PC-9 (cell line): ENCODE results near the gene MBP.

Experiments
- CTCF ChIP-seq: fragments of 200-600 bp; sonication (generic); conservative IDR thresholded peaks from 2 replicates; pipeline ENCODE4 v1.6.1; 2017; ENCODE audit warnings: mixed run types, antibody characterized with exemption, mild to moderate bottlenecking, moderate library complexity
- EZH2 ChIP-seq: fragments of 200-600 bp; sonication (generic); IDR thresholded peaks from 2 replicates; pipeline ENCODE4 v1.8.0; 2017; ENCODE audit warnings: antibody characterized with exemption, low read depth

GRCh38 chr18:77013811-77014521, 118.6 kb downstream of the MBP start:
- TF ChIP-seq CTCF (no peak), EZH2 (no peak)
